ENCODE data around the gene PLXNA2.

The PLXNA2 gene

DNA sequence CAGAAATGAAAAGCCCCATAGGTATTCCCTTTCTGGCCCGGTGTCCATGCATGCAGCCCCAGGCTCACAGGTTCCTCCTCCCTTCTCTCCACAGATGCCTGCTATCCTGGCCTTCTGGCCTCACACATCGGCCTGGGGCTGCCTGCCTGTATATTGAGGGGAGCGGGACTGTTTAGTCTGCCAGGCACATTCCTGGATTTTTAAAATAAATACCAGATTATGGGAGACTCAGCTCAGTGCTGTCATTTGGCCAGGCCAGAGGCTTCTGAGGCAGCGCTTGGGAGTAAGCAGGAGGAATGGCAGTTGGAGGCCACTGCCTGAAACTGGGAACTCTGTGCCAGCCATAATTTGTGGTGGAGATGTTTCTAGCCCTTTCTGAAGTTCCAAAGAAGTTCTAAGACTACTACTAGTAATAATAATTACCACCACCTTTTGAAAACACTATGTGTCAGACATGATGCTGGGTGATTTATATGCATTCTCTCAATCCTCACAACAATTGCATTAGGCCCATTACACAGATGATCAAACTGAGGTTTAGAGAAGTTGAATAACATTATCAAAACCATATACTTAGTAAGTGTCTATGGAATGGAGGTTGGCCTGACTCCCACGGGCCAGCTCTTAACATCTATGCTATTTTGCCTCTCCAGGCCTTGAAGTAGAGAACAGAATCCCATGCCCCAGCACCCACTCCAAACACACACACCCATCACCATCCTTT, 107.6 kb downstream of the PLXNA2 start:
- POLR2A ChIA-PET: no interaction called here

DNA sequence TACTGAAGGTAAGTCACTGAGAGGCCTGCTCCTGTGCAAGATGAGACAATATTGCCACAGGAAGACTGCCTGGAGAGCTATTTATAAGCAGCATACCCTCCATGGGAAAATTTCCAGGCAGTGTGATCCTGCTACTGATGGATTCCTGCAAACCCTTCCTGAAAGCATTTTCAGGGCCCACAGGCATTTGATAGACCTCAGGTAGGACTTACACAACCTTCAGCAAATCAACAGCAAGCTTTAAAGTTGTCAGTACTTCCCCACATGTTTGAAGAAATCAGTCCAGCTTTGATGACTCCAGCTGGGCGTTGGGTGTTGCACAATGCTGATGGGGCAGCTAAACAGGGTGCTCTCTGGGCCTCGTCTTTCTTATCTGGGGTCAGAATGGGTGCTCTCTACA, 108.8 kb downstream of the PLXNA2 start:
- no peak overlapping the region for H3K4me3 ChIP-seq (ENCODE audit: control insufficient read depth in 1 of 7, extremely low read depth in 1 of 7, insufficient read depth in 4 of 7, low read depth in 2 of 7, low read length in 6 of 7)
- WGBS (ENCODE audit: insufficient coverage): 86% methylated on average over 2 of the region's 2 CpGs
- H3K27me3 ChIP-seq (replicated peaks in 2 of 5; ENCODE audit: control insufficient read depth in 4 of 5, insufficient read depth in 5 of 5, low read length in 4 of 5): peaks cover 0 to 5% (median 0%) of the 10 kb centered on the region in 5 experiments
- ChIA-PET CTCF (interaction anchor here (0.8 to 2.0 kb wide), 9 partner anchors 15 to 134 kb away, joined by 3 to 8 read pairs (median 3); partner anchors contain the start of gene PLXNA2), POLR2A (interaction anchor here (0.6 kb wide), 1 partner anchor 63 kb away, joined by 3 read pairs; no protein-coding TSS in a partner anchor)
- peaks cover 0 to 6% (median 4%) of the 10 kb centered on the region in 4 experiments for H3K4me1 ChIP-seq (ENCODE audit: control extremely low read depth in 1 of 4, control insufficient read depth in 4 of 4, insufficient read depth in 4 of 4, low read length in 3 of 4)
- H3K27ac ChIP-seq (ENCODE audit: insufficient read depth in 1 of 2, low read depth in 1 of 2, low read length in 2 of 2, poor library complexity in 1 of 2, severe bottlenecking in 2 of 2): no peak overlapping the region
- DNase-seq: no peak
- H3K9me3 ChIP-seq (ENCODE audit: control extremely low read depth in 1 of 5, control insufficient read depth in 4 of 5, insufficient read depth in 2 of 5, low read depth in 1 of 5, low read length in 4 of 5): no peaks in the 10 kb centered on the region
- no peaks in the 10 kb centered on the region for H3K36me3 ChIP-seq (ENCODE audit: control insufficient read depth in 4 of 4, insufficient read depth in 4 of 4, low read length in 3 of 4)

More for the DNA sequence above, 107.6 kb downstream of the PLXNA2 start:
- DNase-seq: no peak
- peaks cover 0 to 6% (median 4%) of the 10 kb centered on the region in 4 experiments for H3K4me1 ChIP-seq (ENCODE audit: control extremely low read depth in 1 of 4, control insufficient read depth in 4 of 4, insufficient read depth in 4 of 4, low read length in 3 of 4)
- H3K36me3 ChIP-seq (ENCODE audit: control insufficient read depth in 4 of 4, insufficient read depth in 4 of 4, low read length in 3 of 4): no peaks in the 10 kb centered on the region
- WGBS (ENCODE audit: insufficient coverage): 100% methylated on average over 4 of the region's 5 CpGs
- H3K27me3 ChIP-seq (replicated peaks in 2 of 5; ENCODE audit: control insufficient read depth in 4 of 5, insufficient read depth in 5 of 5, low read length in 4 of 5): peaks cover 0 to 4% (median 0%) of the 10 kb centered on the region in 5 experiments
- no peaks in the 10 kb centered on the region for H3K9me3 ChIP-seq (ENCODE audit: control extremely low read depth in 1 of 5, control insufficient read depth in 4 of 5, insufficient read depth in 2 of 5, low read depth in 1 of 5, low read length in 4 of 5)
- CTCF ChIA-PET: interaction anchor here (1.0 to 2.0 kb wide), 2 partner anchors 102 to 109 kb away, joined by 3 to 8 read pairs; partner anchors contain the start of gene PLXNA2
- H3K27ac ChIP-seq (ENCODE audit: insufficient read depth in 1 of 2, low read depth in 1 of 2, low read length in 2 of 2, poor library complexity in 1 of 2, severe bottlenecking in 2 of 2): no peak overlapping the region
- H3K4me3 ChIP-seq (ENCODE audit: control insufficient read depth in 1 of 7, extremely low read depth in 1 of 7, insufficient read depth in 4 of 7, low read depth in 2 of 7, low read length in 6 of 7): no peak overlapping the region

DNA sequence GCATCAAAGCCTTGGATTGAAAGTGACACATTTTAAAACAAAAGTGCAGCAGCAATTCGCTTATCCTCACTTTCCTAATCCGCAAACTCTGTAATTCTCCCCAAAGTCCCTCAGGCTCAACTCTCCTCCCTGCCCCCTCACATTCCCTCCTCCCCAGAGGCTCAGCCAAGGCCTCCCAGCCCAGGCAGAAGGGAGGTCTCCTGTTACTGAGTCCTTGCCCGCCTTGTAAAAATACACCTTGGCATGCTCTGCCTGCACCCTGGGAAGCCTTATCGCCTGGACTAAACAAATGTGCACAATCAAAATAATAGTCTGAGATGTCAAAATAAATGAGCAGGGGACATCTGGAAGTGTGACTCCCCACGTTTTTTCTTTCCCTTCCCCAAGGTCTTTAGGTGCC, 109.7 kb downstream of the PLXNA2 start:
- ChIA-PET CTCF (interaction anchor here (1.0 to 2.0 kb wide), 5 partner anchors 14 to 111 kb away, joined by 3 to 8 read pairs (median 3); partner anchors contain the start of gene PLXNA2), POLR2A (no interaction called here)
- Histone ChIP-seq H3K27me3 (replicated peaks in 2 of 5; ENCODE audit: control insufficient read depth in 4 of 5, insufficient read depth in 5 of 5, low read length in 4 of 5) (peaks cover 0 to 5% (median 0%) of the 10 kb centered on the region in 5 experiments), H3K4me3 (ENCODE audit: control insufficient read depth in 1 of 7, extremely low read depth in 1 of 7, insufficient read depth in 4 of 7, low read depth in 2 of 7, low read length in 6 of 7) (no peak overlapping the region), H3K9me3 (ENCODE audit: control extremely low read depth in 1 of 5, control insufficient read depth in 4 of 5, insufficient read depth in 2 of 5, low read depth in 1 of 5, low read length in 4 of 5) (no peaks in the 10 kb centered on the region), H3K27ac (ENCODE audit: insufficient read depth in 1 of 2, low read depth in 1 of 2, low read length in 2 of 2, poor library complexity in 1 of 2, severe bottlenecking in 2 of 2) (no peak overlapping the region), H3K4me1 (ENCODE audit: control extremely low read depth in 1 of 4, control insufficient read depth in 4 of 4, insufficient read depth in 4 of 4, low read length in 3 of 4) (peaks cover 0 to 6% (median 4%) of the 10 kb centered on the region in 4 experiments), H3K36me3 (ENCODE audit: control insufficient read depth in 4 of 4, insufficient read depth in 4 of 4, low read length in 3 of 4) (no peaks in the 10 kb centered on the region)
- no peak for DNase-seq
- WGBS (ENCODE audit: insufficient coverage): 91% methylated on average over 5 of the region's 5 CpGs

DNA sequence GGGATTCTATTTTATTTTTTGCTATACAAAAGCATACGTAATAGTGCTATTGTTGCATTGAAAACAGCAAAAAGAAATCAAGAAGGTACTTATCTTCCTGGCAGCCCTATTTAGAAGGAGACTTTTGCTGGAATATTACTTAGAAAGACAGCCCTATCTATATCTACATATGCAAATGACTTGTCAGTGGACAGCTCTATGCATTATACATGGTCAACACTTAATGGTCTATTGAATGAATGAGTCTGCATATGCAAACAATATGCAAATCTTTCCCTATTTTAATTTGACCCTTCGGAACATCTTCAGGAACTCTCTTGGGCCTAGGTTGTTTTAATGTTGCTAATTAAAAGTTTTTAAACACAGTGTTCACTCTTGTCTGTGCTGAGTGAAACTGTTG, 110.8 kb downstream of the PLXNA2 start:
- Histone ChIP-seq H3K36me3 (ENCODE audit: control insufficient read depth in 4 of 4, insufficient read depth in 4 of 4, low read length in 3 of 4) (no peaks in the 10 kb centered on the region), H3K4me1 (ENCODE audit: control extremely low read depth in 1 of 4, control insufficient read depth in 4 of 4, insufficient read depth in 4 of 4, low read length in 3 of 4) (peaks cover 0 to 6% (median 4%) of the 10 kb centered on the region in 4 experiments), H3K4me3 (ENCODE audit: control insufficient read depth in 1 of 7, extremely low read depth in 1 of 7, insufficient read depth in 4 of 7, low read depth in 2 of 7, low read length in 6 of 7) (no peak overlapping the region), H3K27ac (ENCODE audit: insufficient read depth in 1 of 2, low read depth in 1 of 2, low read length in 2 of 2, poor library complexity in 1 of 2, severe bottlenecking in 2 of 2) (no peak overlapping the region), H3K27me3 (replicated peaks in 2 of 5; ENCODE audit: control insufficient read depth in 4 of 5, insufficient read depth in 5 of 5, low read length in 4 of 5) (peaks cover 0 to 5% (median 0%) of the 10 kb centered on the region in 5 experiments), H3K9me3 (ENCODE audit: control extremely low read depth in 1 of 5, control insufficient read depth in 4 of 5, insufficient read depth in 2 of 5, low read depth in 1 of 5, low read length in 4 of 5) (no peaks in the 10 kb centered on the region)
- no peak for DNase-seq
- no CpG with 5 or more reads among the region's 2 CpGs for WGBS (ENCODE audit: insufficient coverage)
- POLR2A ChIA-PET: no interaction called here
- CTCF ChIA-PET: interaction anchor here (1.3 to 8.6 kb wide), 5 partner anchors 8 to 108 kb away, joined by 3 to 152 read pairs (median 7); partner anchors contain the start of gene PLXNA2

DNA sequence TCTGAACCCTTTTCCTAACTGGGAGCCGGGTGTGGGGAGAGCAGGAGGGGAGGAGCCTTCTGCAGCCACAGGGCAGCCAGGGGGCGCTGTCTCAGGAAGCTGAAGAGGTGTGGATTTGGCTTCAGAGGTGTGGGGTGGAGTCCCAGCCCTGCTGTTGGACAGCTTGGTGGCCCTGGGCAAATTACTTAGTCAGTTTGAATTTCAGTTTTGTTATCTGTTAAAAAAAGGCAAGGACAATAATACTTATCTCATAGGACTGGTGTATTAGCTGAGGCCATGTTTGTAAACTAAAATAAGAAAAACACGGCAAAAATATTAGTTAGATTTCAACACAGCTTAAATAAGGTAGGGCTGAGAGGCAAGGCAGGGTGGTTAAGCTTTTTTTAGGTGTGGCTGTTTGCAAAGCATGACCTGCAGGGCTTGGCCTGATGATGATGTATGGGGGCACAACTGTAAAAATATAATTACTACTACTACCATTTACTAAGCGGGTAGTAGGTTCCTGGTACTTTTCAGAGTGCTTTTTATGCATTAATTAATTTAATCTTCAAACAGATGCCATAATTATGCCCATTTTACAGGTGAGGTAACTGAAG, 111.8 kb downstream of the PLXNA2 start:
- Histone ChIP-seq H3K36me3 (ENCODE audit: control insufficient read depth in 4 of 4, insufficient read depth in 4 of 4, low read length in 3 of 4) (no peaks in the 10 kb centered on the region), H3K4me1 (ENCODE audit: control extremely low read depth in 1 of 4, control insufficient read depth in 4 of 4, insufficient read depth in 4 of 4, low read length in 3 of 4) (peaks cover 0 to 6% (median 4%) of the 10 kb centered on the region in 4 experiments), H3K27me3 (replicated peaks in 2 of 5; ENCODE audit: control insufficient read depth in 4 of 5, insufficient read depth in 5 of 5, low read length in 4 of 5) (peaks cover 0 to 6% (median 0%) of the 10 kb centered on the region in 5 experiments), H3K27ac (ENCODE audit: insufficient read depth in 1 of 2, low read depth in 1 of 2, low read length in 2 of 2, poor library complexity in 1 of 2, severe bottlenecking in 2 of 2) (no peak overlapping the region), H3K9me3 (ENCODE audit: control extremely low read depth in 1 of 5, control insufficient read depth in 4 of 5, insufficient read depth in 2 of 5, low read depth in 1 of 5, low read length in 4 of 5) (no peaks in the 10 kb centered on the region), H3K4me3 (ENCODE audit: control insufficient read depth in 1 of 7, extremely low read depth in 1 of 7, insufficient read depth in 4 of 7, low read depth in 2 of 7, low read length in 6 of 7) (peak overlapping the region in 2 of 7 experiments; percentile 42 to 56)
- 0% methylated on average over 1 of the region's 4 CpGs for WGBS (ENCODE audit: insufficient coverage)
- CTCF ChIA-PET: interaction anchor here (0.7 to 8.6 kb wide), 23 partner anchors 9 to 109 kb away, joined by 3 to 152 read pairs (median 5); partner anchors contain the start of gene PLXNA2
- DNase-seq: peak; percentile 68 to 71 (median 69)
- POLR2A ChIA-PET: no interaction called here

DNA sequence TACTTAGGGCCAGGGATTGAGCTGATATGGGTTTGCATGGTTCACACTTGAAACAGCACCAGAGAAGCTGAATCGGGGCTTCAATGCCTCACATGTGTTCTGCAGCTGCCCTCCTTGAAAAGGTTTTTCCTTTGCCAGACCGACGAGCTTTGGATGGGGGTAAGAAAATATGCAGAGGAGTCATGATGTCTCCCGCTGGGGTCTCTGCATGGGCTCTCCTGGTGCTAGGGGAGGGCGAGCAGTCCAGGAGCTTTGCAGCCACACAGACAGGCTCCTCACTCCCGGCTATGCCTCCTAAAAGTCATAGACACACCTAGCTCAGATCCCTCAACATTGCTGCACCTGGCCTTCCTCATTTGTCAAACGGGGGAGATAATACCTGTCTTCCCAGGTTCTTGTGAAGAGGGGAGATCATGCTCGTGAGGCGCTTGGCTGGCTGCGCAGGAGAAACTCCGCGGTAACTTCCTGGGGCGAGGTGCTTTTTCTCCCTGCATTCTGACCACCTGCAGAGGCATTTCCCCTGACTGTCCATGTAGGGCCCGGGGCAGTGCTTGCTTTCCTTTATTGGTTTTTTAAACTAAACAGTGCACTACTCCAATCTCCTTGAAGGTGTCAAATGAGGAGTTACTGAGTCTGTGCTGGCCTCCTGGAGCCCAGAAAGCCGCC, 112.4 kb downstream of the PLXNA2 start:
- Histone ChIP-seq H3K27ac (ENCODE audit: insufficient read depth in 1 of 2, low read depth in 1 of 2, low read length in 2 of 2, poor library complexity in 1 of 2, severe bottlenecking in 2 of 2) (no peak overlapping the region), H3K4me1 (ENCODE audit: control extremely low read depth in 1 of 4, control insufficient read depth in 4 of 4, insufficient read depth in 4 of 4, low read length in 3 of 4) (peaks cover 0 to 6% (median 4%) of the 10 kb centered on the region in 4 experiments), H3K36me3 (ENCODE audit: control insufficient read depth in 4 of 4, insufficient read depth in 4 of 4, low read length in 3 of 4) (no peaks in the 10 kb centered on the region), H3K27me3 (replicated peaks in 2 of 5; ENCODE audit: control insufficient read depth in 4 of 5, insufficient read depth in 5 of 5, low read length in 4 of 5) (peaks cover 0 to 7% (median 0%) of the 10 kb centered on the region in 5 experiments), H3K4me3 (ENCODE audit: control insufficient read depth in 1 of 7, extremely low read depth in 1 of 7, insufficient read depth in 4 of 7, low read depth in 2 of 7, low read length in 6 of 7) (peak overlapping the region in 2 of 7 experiments; percentile 42 to 56), H3K9me3 (ENCODE audit: control extremely low read depth in 1 of 5, control insufficient read depth in 4 of 5, insufficient read depth in 2 of 5, low read depth in 1 of 5, low read length in 4 of 5) (no peaks in the 10 kb centered on the region)
- peak in 1 of 3 donors; percentile 7 for DNase-seq
- CTCF ChIA-PET: interaction anchor here (0.7 to 8.6 kb wide), 25 partner anchors 8 to 110 kb away, joined by 3 to 152 read pairs (median 5); partner anchors contain the start of gene PLXNA2
- WGBS (ENCODE audit: insufficient coverage): 29% methylated on average over 13 of the region's 15 CpGs
- POLR2A ChIA-PET: no interaction called here

Measured in common myeloid progenitor, CD34-positive (primary cell).